Urothelium cell line (cell line): ENCODE results near the gene COPZ2.
A peak's percentile ranks its signal among the peaks of the same experiment; 100 is the strongest.
"Not testable (repeated sequence)": the region's sequence is repeated elsewhere in the genome, so short reads cannot be mapped to it uniquely, and the experiment has no call there.

Source experiments
- DNase-seq: peaks from one replicate; pipeline ENCODE4 v3.0.0; 2011; ENCODE audit warnings: low spot score, mixed read lengths
- FAIRE-seq: peaks from 2 replicates; lab custom pipeline; 2011; peaks lifted over from hg19 to GRCh38; lab: Jason Lieb, UNC

The COPZ2 gene

GRCh38 chr17:48036693-48037035, 933 bp downstream of the COPZ2 start:
- no peak for DNase-seq
- FAIRE-seq: no peak

GRCh38 chr17:48034734-48035133, 2.9 kb downstream of the COPZ2 start:
- not testable (repeated sequence) for DNase-seq, FAIRE-seq

- FAIRE-seq (no peak), DNase-seq (no peak)
Observed at GRCh38 chr17:48031966-48032365, 5.6 kb downstream of the COPZ2 start.

- DNase-seq (no peak), FAIRE-seq (no peak)
Observed at GRCh38 chr17:48030531-48030930, 7.1 kb downstream of the COPZ2 start.

- DNase-seq: no peak
- FAIRE-seq: no peak
Observed at GRCh38 chr17:48028736-48029135, 8.9 kb downstream of the COPZ2 start.

GRCh38 chr17:48027322-48027981, 10.1 kb downstream of the COPZ2 start:
- DNase-seq: no peak
- FAIRE-seq: no peak

GRCh38 chr17:48026502-48027321, 10.9 kb downstream of the COPZ2 start:
- DNase-seq: peak; percentile 84
- peak; percentile 71 for FAIRE-seq

GRCh38 chr17:48025904-48026501, 11.6 kb downstream of the COPZ2 start:
- FAIRE-seq (no peak), DNase-seq (no peak)

GRCh38 chr17:48025040-48025903, 12.3 kb downstream of the COPZ2 start:
- FAIRE-seq: peak; percentile 79
- DNase-seq: peak; percentile 97

GRCh38 chr17:48024149-48025039, 13.2 kb downstream of the COPZ2 start:
- FAIRE-seq (no peak), DNase-seq (peak; percentile 59)

GRCh38 chr17:48023400-48024148, 14.0 kb downstream of the COPZ2 start:
- DNase-seq (peak; percentile 87), FAIRE-seq (no peak)

- FAIRE-seq (no peak), DNase-seq (no peak)
Observed at GRCh38 chr17:48022901-48023300, 14.7 kb downstream of the COPZ2 start.

- FAIRE-seq (no peak), DNase-seq (no peak)
Observed at GRCh38 chr17:48021934-48022333, 15.7 kb downstream of the COPZ2 start.

- not testable (repeated sequence) for FAIRE-seq, DNase-seq
Observed at GRCh38 chr17:48017817-48018158, 19.8 kb downstream of the COPZ2 start.

- FAIRE-seq (no peak), DNase-seq (no peak)
Observed at GRCh38 chr17:48016112-48016511, 21.5 kb downstream of the COPZ2 start.

- FAIRE-seq (no peak), DNase-seq (no peak)
Observed at GRCh38 chr17:48014595-48015111, 22.9 kb downstream of the COPZ2 start.

- DNase-seq: no peak
- no peak for FAIRE-seq
Observed at GRCh38 chr17:48013876-48014594, 23.6 kb downstream of the COPZ2 start.

- FAIRE-seq (no peak), DNase-seq (no peak)
Observed at GRCh38 chr17:48012654-48013053, 24.9 kb downstream of the COPZ2 start.

- no peak for DNase-seq
- FAIRE-seq: no peak
Observed at GRCh38 chr17:48012151-48012520, 25.5 kb downstream of the COPZ2 start.
